Right atrium auricular region (tissue), 2 donors: ENCODE measurements around the gene SRGAP3. TPM values are rescaled to one million over a fixed set of nuclear protein-coding genes. Genes with fewer than 3 reads are reported as not detected.

ENCODE experiments used
- DNase-seq: peaks from one replicate; pipeline ENCODE4 v3.0.0-alpha.2; 2019; ENCODE audit warnings: low spot score
- H3K27ac ChIP-seq, 2 donors: fragments of 200-600 bp; sonication (generic); 1 replicate in 1 of 2; 2 replicates in 1 of 2; pipeline ENCODE4 v1.5.1; 2016 to 2019
- H3K27me3 ChIP-seq, 2 donors: fragments of 200-600 bp; sonication (generic); one replicate each; pipeline versions ENCODE4 v1.5.1 to v1.6.0; 2017 to 2019
- H3K36me3 ChIP-seq: fragments of 200-600 bp; sonication (generic); one replicate; pipeline ENCODE4 v1.5.1; 2016
- H3K4me1 ChIP-seq, 2 donors: fragments of 200-600 bp; sonication (generic); one replicate each; pipeline versions ENCODE4 v1.5.1 to v1.6.0; 2017 to 2019
- H3K4me3 ChIP-seq, 2 donors: fragments of 200-600 bp; sonication (generic); 1 replicate in 1 of 2; 2 replicates in 1 of 2; pipeline ENCODE4 v1.5.1; 2017 to 2019; ENCODE audit warnings: mild to moderate bottlenecking in 1 of 2, moderate library complexity in 1 of 2
- H3K9me3 ChIP-seq, 2 donors: fragments of 200-600 bp; sonication (generic); one replicate each; pipeline ENCODE4 v1.5.1; 2019
- CTCF ChIP-seq, 2 donors: fragments of 200-600 bp; sonication (generic); IDR thresholded peaks; one replicate each; pipeline ENCODE4 v1.5.1; 2019; ENCODE audit warnings: antibody characterized with exemption in 2 of 2
- total RNA-seq, 2 donors: library from RNA; depleted of rRNA; stranded (reverse); fragments of >200 nt; gene quantifications; one replicate each; pipeline ENCODE4 v1.1.0, GENCODE V29; 2016

SRGAP3 gene
- total RNA-seq, 2 donors from 2014 or later = 4.0 to 5.0 TPM

- TF ChIP-seq CTCF (IDR thresholded peaks at IDR 0.05) = no peak
- H3K36me3 ChIP-seq = no peaks in the 10 kb centered on the region
- no peak overlapping the region for H3K27ac ChIP-seq
- no peak overlapping the region for H3K4me3 ChIP-seq
- no peaks in the 10 kb centered on the region for H3K9me3 ChIP-seq
- DNase-seq = no peak
- H3K4me1 ChIP-seq = no peaks in the 10 kb centered on the region
- H3K27me3 ChIP-seq = no peaks in the 10 kb centered on the region
Measured at GRCh38 chr3:9203317-9203716, 46.1 kb downstream of the SRGAP3 start.

- no peak for DNase-seq
- no peaks in the 10 kb centered on the region for H3K9me3 ChIP-seq
- H3K36me3 ChIP-seq = no peaks in the 10 kb centered on the region
- H3K27ac ChIP-seq = no peak overlapping the region
- TF ChIP-seq CTCF (IDR thresholded peaks at IDR 0.05) = no peak
- H3K4me1 ChIP-seq = no peaks in the 10 kb centered on the region
- H3K4me3 ChIP-seq = no peak overlapping the region
- no peaks in the 10 kb centered on the region for H3K27me3 ChIP-seq
Measured at GRCh38 chr3:9202546-9202945, 46.9 kb downstream of the SRGAP3 start.

GRCh38 chr3:9201955-9202354, 47.5 kb downstream of the SRGAP3 start:
- Histone ChIP-seq H3K4me3 (no peak overlapping the region), H3K27ac (no peak overlapping the region), H3K4me1 (no peaks in the 10 kb centered on the region), H3K27me3 (no peaks in the 10 kb centered on the region), H3K36me3 (no peaks in the 10 kb centered on the region), H3K9me3 (no peaks in the 10 kb centered on the region)
- TF ChIP-seq CTCF (IDR thresholded peaks at IDR 0.05) = no peak
- DNase-seq = no peak

- Histone ChIP-seq H3K4me3 (no peak overlapping the region), H3K36me3 (no peaks in the 10 kb centered on the region), H3K27ac (no peak overlapping the region), H3K27me3 (no peaks in the 10 kb centered on the region), H3K4me1 (no peaks in the 10 kb centered on the region), H3K9me3 (no peaks in the 10 kb centered on the region)
- no peak for TF ChIP-seq CTCF (IDR thresholded peaks at IDR 0.05)
- no peak for DNase-seq
Measured at GRCh38 chr3:9201266-9201665, 48.2 kb downstream of the SRGAP3 start.

GRCh38 chr3:9199775-9200174, 49.7 kb downstream of the SRGAP3 start:
- no peaks in the 10 kb centered on the region for H3K27me3 ChIP-seq
- no peak overlapping the region for H3K4me3 ChIP-seq
- H3K36me3 ChIP-seq = no peaks in the 10 kb centered on the region
- no peak for TF ChIP-seq CTCF (IDR thresholded peaks at IDR 0.05)
- no peak for DNase-seq
- H3K4me1 ChIP-seq = no peaks in the 10 kb centered on the region
- no peak overlapping the region for H3K27ac ChIP-seq
- H3K9me3 ChIP-seq = no peaks in the 10 kb centered on the region

GRCh38 chr3:9198899-9199335, 50.5 kb downstream of the SRGAP3 start:
- DNase-seq = no peak
- H3K4me3 ChIP-seq = no peak overlapping the region
- H3K9me3 ChIP-seq = no peaks in the 10 kb centered on the region
- H3K27ac ChIP-seq = no peak overlapping the region
- H3K27me3 ChIP-seq = no peaks in the 10 kb centered on the region
- no peak for TF ChIP-seq CTCF (IDR thresholded peaks at IDR 0.05)
- no peaks in the 10 kb centered on the region for H3K36me3 ChIP-seq
- no peaks in the 10 kb centered on the region for H3K4me1 ChIP-seq
